HG02884 (cell line): Measurements from ENCODE around the gene MYH9.
A peak's percentile ranks its signal among the peaks of the same experiment; 100 is the strongest.

ENCODE experiments used
- ATAC-seq: cut with Tn5 transposase; IDR thresholded peaks from one replicate; pipeline ENCODE4 v1.9.1; 2021; ENCODE audit warnings: mild to moderate bottlenecking, moderate library complexity; ENCODE audit not compliant: unreplicated experiment

Gene MYH9

GRCh38 chr22:36369004-36369921 is 18.5 kb downstream of the MYH9 start:
- ATAC-seq, result no peak

GRCh38 chr22:36368359-36368983 is 19.3 kb downstream of the MYH9 start:
- ATAC-seq, result no peak

- no peak for ATAC-seq
Measured at GRCh38 chr22:36367479-36367878, 20.3 kb downstream of the MYH9 start.

GRCh38 chr22:36367066-36367465 is 20.7 kb downstream of the MYH9 start:
- ATAC-seq, result no peak

- no peak for ATAC-seq
Measured at GRCh38 chr22:36366291-36366708, 21.5 kb downstream of the MYH9 start.

GRCh38 chr22:36365020-36365411 is 22.8 kb downstream of the MYH9 start:
- no peak for ATAC-seq

- no peak for ATAC-seq
Measured at GRCh38 chr22:36364255-36365019, 23.3 kb downstream of the MYH9 start.

GRCh38 chr22:36363349-36363981 is 24.3 kb downstream of the MYH9 start:
- ATAC-seq, result no peak

GRCh38 chr22:36362932-36363331 is 24.8 kb downstream of the MYH9 start:
- ATAC-seq, result no peak

GRCh38 chr22:36362075-36362474 is 25.7 kb downstream of the MYH9 start:
- ATAC-seq, result no peak

- no peak for ATAC-seq
Measured at GRCh38 chr22:36360871-36361383, 26.8 kb downstream of the MYH9 start.

GRCh38 chr22:36360011-36360410 is 27.8 kb downstream of the MYH9 start:
- no peak for ATAC-seq

- ATAC-seq, result no peak
Measured at GRCh38 chr22:36359470-36359996, 28.2 kb downstream of the MYH9 start.

GRCh38 chr22:36358533-36359469 is 29.0 kb downstream of the MYH9 start:
- ATAC-seq, result peak; percentile 43

- ATAC-seq, result no peak
Measured at GRCh38 chr22:36356708-36357624, 30.8 kb downstream of the MYH9 start.

- no peak for ATAC-seq
Measured at GRCh38 chr22:36355894-36356293, 31.9 kb downstream of the MYH9 start.

GRCh38 chr22:36355362-36355761 is 32.4 kb downstream of the MYH9 start:
- ATAC-seq, result no peak

- ATAC-seq, result no peak
Measured at GRCh38 chr22:36352803-36353507, 34.8 kb downstream of the MYH9 start.
